Left ventricle myocardium superior (tissue), 1 donor: ENCODE data around the gene TUBA1C. TPM values are rescaled to one million over a fixed set of nuclear protein-coding genes. Genes with fewer than 3 reads are reported as not detected.
A peak's percentile ranks its signal among the peaks of the same experiment; 100 is the strongest.
"Not testable (repeated sequence)": the region's sequence is repeated elsewhere in the genome, so short reads cannot be mapped to it uniquely, and the experiment has no call there.

ENCODE experiments used
- ATAC-seq: fragments of 200-7000 bp; cut with Tn5 transposase; one replicate; pipeline ENCODE4 v1.9.1; 2020; ENCODE audit warnings: mild to moderate bottlenecking, moderate library complexity
- DNase-seq: peaks from one replicate; pipeline ENCODE4 v3.0.0-alpha.2; 2020
- intact Hi-C: fragments of 100-400 bp; cut with micrococcal nuclease; formaldehyde crosslinking; loops from one replicate; pipeline ENCODE4 v1.11.0; 2022
- total RNA-seq: library from RNA; stranded (reverse); fragmentation: NEBNext Ultra II Directional; extraction: Animal tissue kit (Norgen Biotek cat#: 25700); gene quantifications from one replicate; pipeline ENCODE4 v1.2.1, GENCODE V29; 2021
- donor health status: DM: no; HTN: yes; CAD: no; lungs with severe emphysema.

The TUBA1C gene
- total RNA-seq, 1 donor from 2014 or later = 31.4 TPM

GRCh38 chr12:49277466-49277865 lies 12.6 kb downstream of the TUBA1C start:
- intact Hi-C loops = no loop called here
- ATAC-seq (no peak), DNase-seq (no peak)

- ATAC-seq = no peak
- intact Hi-C loops = no loop called here
Measured at GRCh38 chr12:49279706-49280159, 14.9 kb downstream of the TUBA1C start.

GRCh38 chr12:49280545-49280944 lies 15.7 kb downstream of the TUBA1C start:
- DNase-seq, intact Hi-C loops, ATAC-seq: not testable (repeated sequence)

More at GRCh38 chr12:49279706-49280159, 14.9 kb downstream of the TUBA1C start:
- no peak for DNase-seq

- intact Hi-C loops = no loop called here
- ATAC-seq (no peak), DNase-seq (no peak)
Measured at GRCh38 chr12:49282302-49282701, 17.4 kb downstream of the TUBA1C start.

GRCh38 chr12:49282740-49283375 lies 18.0 kb downstream of the TUBA1C start:
- DNase-seq, ATAC-seq: not testable (repeated sequence)

GRCh38 chr12:49283541-49284429 lies 18.9 kb downstream of the TUBA1C start:
- ATAC-seq (no peak), DNase-seq (no peak)
- intact Hi-C loops = no loop called here

More at GRCh38 chr12:49282740-49283375, 18.0 kb downstream of the TUBA1C start:
- intact Hi-C loops = not testable (repeated sequence)

- intact Hi-C loops = no loop called here
- DNase-seq (no peak), ATAC-seq (no peak)
Measured at GRCh38 chr12:49284672-49285071, 19.8 kb downstream of the TUBA1C start.

- ATAC-seq = no peak
Measured at GRCh38 chr12:49287876-49288275, 23.0 kb downstream of the TUBA1C start.

GRCh38 chr12:49288412-49288853 lies 23.6 kb downstream of the TUBA1C start:
- ATAC-seq = peak; percentile 48
- intact Hi-C loops = no loop called here
- DNase-seq = no peak

More at GRCh38 chr12:49287876-49288275, 23.0 kb downstream of the TUBA1C start:
- DNase-seq = no peak
- intact Hi-C loops = no loop called here

- ATAC-seq = no peak
- intact Hi-C loops = no loop called here
- no peak for DNase-seq
Measured at GRCh38 chr12:49288922-49289555, 24.2 kb downstream of the TUBA1C start.

GRCh38 chr12:49292729-49293055 lies 27.8 kb downstream of the TUBA1C start:
- intact Hi-C loops = no loop called here
- no peak for DNase-seq
- ATAC-seq = peak; percentile 6

- DNase-seq = peak; percentile 63
- intact Hi-C loops = no loop called here
Measured at GRCh38 chr12:49293056-49293956, 28.4 kb downstream of the TUBA1C start.

GRCh38 chr12:49294086-49294803 lies 29.4 kb downstream of the TUBA1C start:
- no peak for ATAC-seq
- intact Hi-C loops = no loop called here
- DNase-seq = no peak

More at GRCh38 chr12:49293056-49293956, 28.4 kb downstream of the TUBA1C start:
- ATAC-seq = peak; percentile 69

GRCh38 chr12:49294804-49295081 lies 29.9 kb downstream of the TUBA1C start:
- DNase-seq (no peak), ATAC-seq (no peak)
- intact Hi-C loops = no loop called here

- ATAC-seq (peak; percentile 32), DNase-seq (peak; percentile 44)
- intact Hi-C loops = no loop called here
Measured at GRCh38 chr12:49295082-49295936, 30.4 kb downstream of the TUBA1C start, which contains the start of gene PRPH. Gene PRPH, plus strand, starts transcription at chr12:49295147. Its CDS starts 54 bp downstream, at chr12:49295201.

GRCh38 chr12:49296034-49296835 lies 31.4 kb downstream of the TUBA1C start:
- DNase-seq = peak; percentile 53
- ATAC-seq = peak; percentile 44

More at GRCh38 chr12:49296034-49296835, 31.4 kb downstream of the TUBA1C start:
- intact Hi-C loops = no loop called here
